IMR-90 (cell line): ENCODE results near the gene JAKMIP1.

Experiments
- BHLHE40 ChIP-seq: fragments of 150-350 bp; IDR thresholded peaks from 2 replicates; pipeline ENCODE4 v1.6.1; 2016; ENCODE audit warnings: mild to moderate bottlenecking, low read depth, low read length
- CEBPB ChIP-seq: IDR thresholded peaks from 2 replicates; pipeline ENCODE4 v1.6.1; 2012; ENCODE audit warnings: low read depth, low read length, improper control_type of control experiment
- CHD1 ChIP-seq: IDR thresholded peaks from 2 replicates; pipeline ENCODE4 v1.6.1; 2012; ENCODE audit warnings: low read depth, low read length, improper control_type of control experiment
- CTCF ChIP-seq: conservative IDR thresholded peaks from 2 replicates; pipeline ENCODE4 v1.5.1; 2012; ENCODE audit warnings: mild to moderate bottlenecking, low read depth, low read length, improper control_type of control experiment
- FOS ChIP-seq: fragments of 150-350 bp; IDR thresholded peaks from 2 replicates; pipeline ENCODE4 v1.6.1; 2016; ENCODE audit warnings: low read depth, low read length
- MAFK ChIP-seq: IDR thresholded peaks from 2 replicates; pipeline ENCODE4 v1.6.1; 2012; ENCODE audit warnings: low read depth, low read length, improper control_type of control experiment
- MAZ ChIP-seq: IDR thresholded peaks from 2 replicates; pipeline ENCODE4 v1.6.1; 2012; ENCODE audit warnings: low read depth, mild to moderate bottlenecking, low read length, improper control_type of control experiment, moderate library complexity, borderline replicate concordance
- POLR2A ChIP-seq: IDR thresholded peaks from 2 replicates; pipeline ENCODE4 v1.6.1; 2012; ENCODE audit warnings: mild to moderate bottlenecking, low read depth, low read length
- RAD21 ChIP-seq: IDR thresholded peaks from 2 replicates; pipeline ENCODE4 v1.6.1; 2012; ENCODE audit warnings: low read length, improper control_type of control experiment
- RCOR1 ChIP-seq: IDR thresholded peaks from 2 replicates; pipeline ENCODE4 v1.6.1; 2012; ENCODE audit warnings: mild to moderate bottlenecking, low read length, improper control_type of control experiment; ENCODE audit not compliant: insufficient replicate concordance
- RFX5 ChIP-seq: IDR thresholded peaks from 2 replicates; pipeline ENCODE4 v1.8.0; 2012; ENCODE audit warnings: low read depth, mild to moderate bottlenecking, low read length, moderate library complexity
- SMC3 ChIP-seq: fragments of 150-350 bp; IDR thresholded peaks from 2 replicates; pipeline ENCODE4 v1.6.1; 2016; ENCODE audit warnings: low read depth, mild to moderate bottlenecking, antibody characterized with exemption, low read length, moderate library complexity
- USF2 ChIP-seq: fragments of 150-350 bp; IDR thresholded peaks from 2 replicates; pipeline ENCODE4 v1.6.1; 2017; ENCODE audit warnings: mild to moderate bottlenecking, antibody characterized with exemption, low read length, low read depth

GRCh38 chr4:6028168-6028567 is 172.2 kb downstream of the JAKMIP1 start:
- TF ChIP-seq CTCF (no peak), FOS (no peak), RCOR1 (no peak), RAD21 (no peak), MAZ (no peak), POLR2A (no peak), USF2 (no peak), MAFK (no peak), CEBPB (no peak), SMC3 (no peak), BHLHE40 (no peak), RFX5 (no peak), CHD1 (no peak)
